Gastroesophageal sphincter (tissue), 4 donors: ENCODE data around the gene PCLO. TPM values are rescaled to one million over a fixed set of nuclear protein-coding genes. Genes with fewer than 3 reads are reported as not detected.

Source experiments
- ATAC-seq: fragments of 150-250 bp; one replicate; pipeline ENCODE4 v1.9.1; 2016; ENCODE audit warnings: mild to moderate bottlenecking, moderate library complexity
- H3K27ac ChIP-seq, 4 donors: fragments of 200-600 bp; sonication (generic) in 3 of 4; 1 replicate in 3 of 4; 2 replicates in 1 of 4; pipeline ENCODE4 v1.5.1; 2016 to 2019
- H3K27me3 ChIP-seq: fragments of 200-600 bp; sonication (generic); one replicate; pipeline ENCODE4 v1.5.1; 2019
- H3K36me3 ChIP-seq, 2 donors: fragments of 200-600 bp; sonication (generic); one replicate each; pipeline ENCODE4 v1.5.1; 2019; ENCODE audit warnings: control low read depth in 1 of 2
- H3K4me1 ChIP-seq, 3 donors: fragments of 200-600 bp; sonication (generic); 1 replicate in 2 of 3; 2 replicates in 1 of 3; pipeline ENCODE4 v1.5.1; 2016 to 2019; ENCODE audit warnings: control low read depth in 2 of 3
- H3K4me3 ChIP-seq, 2 donors: fragments of 200-600 bp; sonication (generic); one replicate each; pipeline ENCODE4 v1.5.1; 2019; ENCODE audit warnings: mild to moderate bottlenecking in 1 of 2, moderate library complexity in 1 of 2
- H3K9me3 ChIP-seq, 3 donors: fragments of 200-600 bp; sonication (generic); one replicate each; pipeline ENCODE4 v1.5.1; 2017 to 2019; ENCODE audit warnings: control low read depth in 2 of 3
- EP300 ChIP-seq: sonication (generic); formaldehyde crosslinking; IDR thresholded peaks from one replicate; pipeline ENCODE4 v1.6.1; 2017; ENCODE audit warnings: antibody characterized with exemption, mild to moderate bottlenecking
- POLR2A ChIP-seq, 2 donors: fragments of 450-650 bp; IDR thresholded peaks; one replicate each; pipeline ENCODE4 v1.6.1; 2017; ENCODE audit warnings: antibody characterized with exemption in 2 of 2, mild to moderate bottlenecking in 2 of 2, moderate library complexity in 1 of 2
- POLR2AphosphoS5 ChIP-seq: sonication (generic); formaldehyde crosslinking; IDR thresholded peaks from one replicate; pipeline ENCODE4 v1.6.1; 2017; ENCODE audit warnings: antibody characterized with exemption
- WGBS, 2 donors: methylation state at CpG; one replicate each; pipeline ENCODE4 v1.1.5; 2018; ENCODE audit warnings: low coverage in 1 of 2; 5-methylcytosine and 5-hydroxymethylcytosine counted together
- total RNA-seq, 4 donors: library from RNA; depleted of rRNA; stranded (reverse); fragments of >200 nt; gene quantifications; one replicate each; pipeline ENCODE4 v1.1.0, GENCODE V29; 2016
- TF ChIP-seq, protein P1 (sequence below), 4 experiments: fragments of 200-600 bp in 2 of 4; fragments of 450-650 bp in 2 of 4; sonication (generic) in 1 of 4; IDR thresholded peaks; one replicate each; pipeline ENCODE4 v1.5.1; 2017 to 2019; ENCODE audit warnings: antibody characterized with exemption in 4 of 4, mild to moderate bottlenecking in 2 of 4, moderate library complexity in 2 of 4

PCLO gene
- total RNA-seq, 4 donors from 2014 or later, result 1.2 to 2.3 (median 1.9) TPM

- no peaks in the 10 kb centered on the region for H3K36me3 ChIP-seq
- ATAC-seq, result no peak
- H3K9me3 ChIP-seq, result peaks cover 0 to 8% (median 0%) of the 10 kb centered on the region in 3 donors
- H3K4me1 ChIP-seq, result no peaks in the 10 kb centered on the region
- 63 to 71% methylated on average over 1 of the region's 1 CpG for WGBS, 2 donors
- TF ChIP-seq POLR2AphosphoS5 (no peak), POLR2A (IDR thresholded peaks at IDR 0.05) (no peak), EP300 (no peak)
- TF ChIP-seq, protein P1, sequence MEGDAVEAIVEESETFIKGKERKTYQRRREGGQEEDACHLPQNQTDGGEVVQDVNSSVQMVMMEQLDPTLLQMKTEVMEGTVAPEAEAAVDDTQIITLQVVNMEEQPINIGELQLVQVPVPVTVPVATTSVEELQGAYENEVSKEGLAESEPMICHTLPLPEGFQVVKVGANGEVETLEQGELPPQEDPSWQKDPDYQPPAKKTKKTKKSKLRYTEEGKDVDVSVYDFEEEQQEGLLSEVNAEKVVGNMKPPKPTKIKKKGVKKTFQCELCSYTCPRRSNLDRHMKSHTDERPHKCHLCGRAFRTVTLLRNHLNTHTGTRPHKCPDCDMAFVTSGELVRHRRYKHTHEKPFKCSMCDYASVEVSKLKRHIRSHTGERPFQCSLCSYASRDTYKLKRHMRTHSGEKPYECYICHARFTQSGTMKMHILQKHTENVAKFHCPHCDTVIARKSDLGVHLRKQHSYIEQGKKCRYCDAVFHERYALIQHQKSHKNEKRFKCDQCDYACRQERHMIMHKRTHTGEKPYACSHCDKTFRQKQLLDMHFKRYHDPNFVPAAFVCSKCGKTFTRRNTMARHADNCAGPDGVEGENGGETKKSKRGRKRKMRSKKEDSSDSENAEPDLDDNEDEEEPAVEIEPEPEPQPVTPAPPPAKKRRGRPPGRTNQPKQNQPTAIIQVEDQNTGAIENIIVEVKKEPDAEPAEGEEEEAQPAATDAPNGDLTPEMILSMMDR (IDR thresholded peaks at IDR 0.05), result no peak
- no peak overlapping the region for H3K4me3 ChIP-seq
- H3K27me3 ChIP-seq, result no peaks in the 10 kb centered on the region
- no peak overlapping the region for H3K27ac ChIP-seq
These were observed 142.5 kb downstream of the PCLO start for GRCh38 chr7:83020161-83020560.

DNA sequence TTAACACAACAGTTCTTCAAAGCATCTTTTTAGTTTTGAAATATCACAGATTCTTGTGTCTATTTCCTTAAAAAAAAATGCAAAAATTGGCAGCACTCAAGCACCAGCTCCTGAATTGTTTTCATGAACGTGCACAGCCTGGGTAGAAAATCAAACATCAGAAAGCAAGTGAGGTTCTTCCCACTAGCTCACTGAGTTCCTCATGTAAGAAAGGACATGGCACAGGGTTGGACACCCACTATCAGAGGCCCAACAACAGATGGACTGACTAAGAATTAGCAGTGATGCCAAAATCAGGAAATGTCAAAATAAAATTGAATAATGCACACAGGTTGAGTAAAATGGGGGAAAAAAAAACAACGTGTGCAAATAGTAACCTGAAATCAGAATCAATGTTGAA, 146.8 kb downstream of the PCLO start:
- H3K27me3 ChIP-seq, result no peaks in the 10 kb centered on the region
- ATAC-seq, result no peak
- no peak overlapping the region for H3K4me3 ChIP-seq
- no peaks in the 10 kb centered on the region for H3K36me3 ChIP-seq
- WGBS, 2 donors, result 33 to 44% methylated on average over 2 of the region's 2 CpGs
- H3K4me1 ChIP-seq, result no peaks in the 10 kb centered on the region
- peaks cover 0 to 3% (median 0%) of the 10 kb centered on the region in 3 donors for H3K9me3 ChIP-seq
- no peak overlapping the region for H3K27ac ChIP-seq
- TF ChIP-seq, protein P1 (IDR thresholded peaks at IDR 0.05), result no peak
- TF ChIP-seq EP300, result no peak
- no peak for TF ChIP-seq POLR2A (IDR thresholded peaks at IDR 0.05)
- no peak for TF ChIP-seq POLR2AphosphoS5

- Histone ChIP-seq H3K9me3 (no peaks in the 10 kb centered on the region), H3K27ac (no peak overlapping the region), H3K4me3 (no peak overlapping the region), H3K4me1 (no peaks in the 10 kb centered on the region), H3K36me3 (no peaks in the 10 kb centered on the region), H3K27me3 (no peaks in the 10 kb centered on the region)
- no peak for ATAC-seq
- WGBS, 2 donors, result 80 to 100% methylated on average over 1 of the region's 1 CpG
- TF ChIP-seq POLR2AphosphoS5, result no peak
- no peak for TF ChIP-seq POLR2A (IDR thresholded peaks at IDR 0.05)
- TF ChIP-seq, protein P1 (IDR thresholded peaks at IDR 0.05), result no peak
- no peak for TF ChIP-seq EP300
These were observed 148.1 kb downstream of the PCLO start for GRCh38 chr7:83014546-83014945.

DNA sequence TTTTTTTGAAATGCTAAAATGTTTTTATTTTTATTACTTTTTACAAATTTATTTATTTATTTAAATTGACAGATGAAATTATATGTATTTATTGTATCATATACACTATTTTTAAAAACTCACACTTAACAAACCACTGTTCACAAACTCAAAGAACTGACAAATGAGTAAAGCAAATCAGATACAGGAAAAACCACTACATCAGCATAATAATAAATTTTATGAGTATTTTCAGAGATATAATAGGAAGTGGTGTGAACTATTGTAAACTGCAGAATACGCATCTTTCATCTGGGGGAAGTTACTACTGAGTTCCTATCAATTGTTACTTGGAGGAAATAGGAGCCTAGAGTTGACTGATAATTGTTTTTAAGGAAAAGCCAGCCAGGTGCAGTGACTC, 150.7 kb downstream of the PCLO start:
- Histone ChIP-seq H3K4me3 (no peak overlapping the region), H3K4me1 (no peaks in the 10 kb centered on the region), H3K27me3 (no peaks in the 10 kb centered on the region), H3K9me3 (no peaks in the 10 kb centered on the region), H3K36me3 (no peaks in the 10 kb centered on the region), H3K27ac (no peak overlapping the region)
- ATAC-seq, result no peak
- 70 to 92% methylated on average over 1 of the region's 1 CpG for WGBS, 2 donors
- TF ChIP-seq POLR2A (IDR thresholded peaks at IDR 0.05) (no peak), POLR2AphosphoS5 (no peak), EP300 (no peak)
- TF ChIP-seq, protein P1 (IDR thresholded peaks at IDR 0.05), result no peak

DNA sequence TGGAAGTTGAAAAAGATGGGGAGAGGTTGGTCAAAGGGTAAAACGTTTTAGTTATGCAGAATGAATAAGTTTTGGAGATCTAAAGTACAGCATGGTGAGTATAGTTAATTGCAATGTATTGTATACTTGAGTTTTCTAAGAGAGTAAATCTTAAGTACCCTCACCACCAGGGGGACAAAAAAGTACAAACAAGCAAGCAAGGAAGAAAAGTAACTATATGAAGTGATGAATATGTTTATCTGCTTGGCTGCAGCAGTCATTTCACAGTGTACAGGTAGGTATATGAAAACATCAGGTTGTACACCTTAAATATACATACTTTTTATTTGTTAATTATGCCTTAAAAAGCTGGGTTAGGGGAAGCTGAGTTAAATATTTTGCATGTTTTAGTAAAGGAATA, 157.3 kb downstream of the PCLO start:
- TF ChIP-seq POLR2A (IDR thresholded peaks at IDR 0.05), result no peak
- TF ChIP-seq, protein P1 (IDR thresholded peaks at IDR 0.05), result no peak
- TF ChIP-seq EP300, result no peak
- no peak for TF ChIP-seq POLR2AphosphoS5
- Histone ChIP-seq H3K36me3 (no peaks in the 10 kb centered on the region), H3K27me3 (no peaks in the 10 kb centered on the region), H3K27ac (no peak overlapping the region), H3K4me1 (no peaks in the 10 kb centered on the region), H3K4me3 (no peak overlapping the region), H3K9me3 (no peaks in the 10 kb centered on the region)
- WGBS, 2 donors, result 8 to 9% methylated on average over 1 of the region's 1 CpG
- ATAC-seq, result no peak
